Memory B cell (primary cell): Measurements from ENCODE around the gene NAT14.
"Not testable (repeated sequence)": the region's sequence is repeated elsewhere in the genome, so short reads cannot be mapped to it uniquely, and the experiment has no call there.

Experiments
- ATAC-seq: fragments of 150-1000 bp; cut with Tn5 transposase; 2 replicates; pipeline ENCODE4 v1.10.0; 2021; ENCODE audit warnings: low read depth, mild to moderate bottlenecking, moderate library complexity
- DNase-seq, 2 donors: peaks; one replicate each; pipeline ENCODE4 v3.0.0; 2022; ENCODE audit warnings: low spot score in 2 of 2
- H3K27ac Mint-ChIP-seq: one replicate; pipeline ENCODE4 v1.8.0; 2022; ENCODE audit warnings: mild to moderate bottlenecking, moderate library complexity, mixed read lengths
- H3K27me3 Mint-ChIP-seq: one replicate; pipeline ENCODE4 v1.8.0; 2022; ENCODE audit warnings: mixed read lengths
- H3K36me3 Mint-ChIP-seq: one replicate; pipeline ENCODE4 v1.8.0; 2022; ENCODE audit warnings: mild to moderate bottlenecking, mixed read lengths
- H3K4me1 Mint-ChIP-seq: one replicate; pipeline ENCODE4 v1.8.0; 2022; ENCODE audit warnings: mixed read lengths
- H3K4me3 Mint-ChIP-seq: one replicate; pipeline ENCODE4 v1.8.0; 2022; ENCODE audit warnings: mild to moderate bottlenecking, moderate library complexity, mixed read lengths
- H3K9me3 Mint-ChIP-seq: one replicate; pipeline ENCODE4 v1.8.0; 2022; ENCODE audit warnings: mixed read lengths

The NAT14 gene

DNA sequence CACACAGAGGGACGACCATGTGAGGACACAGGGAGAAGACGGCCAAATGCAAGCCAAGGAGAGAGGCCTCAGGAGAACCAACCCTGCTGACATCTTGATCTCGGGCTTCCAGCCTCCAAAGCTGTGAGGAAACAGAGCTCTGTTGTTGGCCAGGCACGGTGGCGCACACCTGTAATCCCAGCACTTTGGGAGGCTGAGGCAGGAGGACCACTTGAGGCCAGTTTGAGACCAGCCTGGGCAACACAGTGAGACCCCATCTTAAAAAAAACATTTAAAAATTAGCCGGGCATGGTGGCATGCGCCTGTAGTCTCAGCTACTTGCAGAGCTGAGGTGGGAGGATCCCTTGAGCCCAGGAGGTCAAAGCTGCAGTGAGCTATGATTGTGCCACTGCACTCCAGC lies 49.3 kb downstream of the NAT14 start:
- H3K4me3 Mint-ChIP-seq, H3K9me3 Mint-ChIP-seq, H3K4me1 Mint-ChIP-seq, H3K36me3 Mint-ChIP-seq, DNase-seq, H3K27ac Mint-ChIP-seq, ATAC-seq, H3K27me3 Mint-ChIP-seq: not testable (repeated sequence)

DNA sequence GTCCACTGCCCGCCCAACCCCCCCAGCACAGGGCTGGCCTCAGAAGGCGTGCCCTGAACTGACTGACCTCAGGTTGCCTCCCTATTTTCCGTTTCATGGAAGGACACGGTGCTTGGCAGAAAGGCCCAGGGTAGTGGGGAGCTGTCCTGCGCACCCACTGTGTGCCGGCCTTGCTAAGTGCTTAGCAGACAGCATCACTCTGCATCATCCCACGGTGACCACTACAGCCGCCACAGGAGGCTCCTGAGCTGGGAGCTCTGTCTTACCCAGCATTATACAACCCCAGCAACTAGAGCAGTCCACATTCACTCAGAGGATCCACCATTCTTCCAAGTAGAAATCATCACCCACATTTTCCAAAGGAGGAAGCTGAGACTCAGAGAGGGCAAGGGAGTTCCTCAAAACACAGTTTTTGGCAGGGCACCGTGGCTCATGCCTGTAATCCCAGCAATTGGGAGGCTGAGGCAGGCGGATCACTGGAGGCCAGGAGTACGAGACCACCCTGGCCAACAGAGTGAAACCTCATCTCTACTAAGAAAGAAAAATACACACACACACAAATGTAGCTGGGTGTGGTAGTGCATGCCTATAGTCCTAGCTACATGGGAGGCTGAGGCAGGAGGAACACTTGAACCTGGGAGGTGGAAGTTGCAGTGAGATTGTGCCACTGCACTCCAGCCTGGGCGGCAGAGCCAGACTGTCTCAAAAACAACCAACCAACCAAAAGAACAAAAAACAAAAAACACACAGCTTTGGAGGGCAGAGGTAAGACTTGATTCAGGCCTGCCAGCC lies 50.4 kb downstream of the NAT14 start:
- Mint-ChIP-seq H3K9me3 (no peaks in the 10 kb centered on the region), H3K27me3 (peaks cover 2% of the 10 kb centered on the region), H3K36me3 (no peaks in the 10 kb centered on the region), H3K4me3 (no peak overlapping the region), H3K4me1 (no peaks in the 10 kb centered on the region), H3K27ac (no peak overlapping the region)
- DNase-seq (no peak), ATAC-seq (no peak)

GRCh38 chr19:55535965-55536350 lies 51.0 kb downstream of the NAT14 start:
- H3K4me3 Mint-ChIP-seq: no peak overlapping the region
- H3K36me3 Mint-ChIP-seq: no peaks in the 10 kb centered on the region
- H3K27me3 Mint-ChIP-seq: peaks cover 2% of the 10 kb centered on the region
- no peak for ATAC-seq
- no peaks in the 10 kb centered on the region for H3K4me1 Mint-ChIP-seq
- H3K27ac Mint-ChIP-seq: no peak overlapping the region
- DNase-seq: no peak
- no peaks in the 10 kb centered on the region for H3K9me3 Mint-ChIP-seq

- Mint-ChIP-seq H3K27me3 (peaks cover 2% of the 10 kb centered on the region), H3K4me3 (no peak overlapping the region), H3K9me3 (no peaks in the 10 kb centered on the region), H3K4me1 (no peaks in the 10 kb centered on the region), H3K36me3 (no peaks in the 10 kb centered on the region), H3K27ac (no peak overlapping the region)
- ATAC-seq: no peak
- DNase-seq: no peak
Observed at GRCh38 chr19:55536366-55536765, 51.4 kb downstream of the NAT14 start.
